ENCODE data around the gene MARCHF10. TPM values are rescaled to one million over a fixed set of nuclear protein-coding genes. Genes with fewer than 3 reads are reported as not detected.

The MARCHF10 gene
- total RNA-seq, 1 donor from 2014 or later: 5.1 TPM

DNA sequence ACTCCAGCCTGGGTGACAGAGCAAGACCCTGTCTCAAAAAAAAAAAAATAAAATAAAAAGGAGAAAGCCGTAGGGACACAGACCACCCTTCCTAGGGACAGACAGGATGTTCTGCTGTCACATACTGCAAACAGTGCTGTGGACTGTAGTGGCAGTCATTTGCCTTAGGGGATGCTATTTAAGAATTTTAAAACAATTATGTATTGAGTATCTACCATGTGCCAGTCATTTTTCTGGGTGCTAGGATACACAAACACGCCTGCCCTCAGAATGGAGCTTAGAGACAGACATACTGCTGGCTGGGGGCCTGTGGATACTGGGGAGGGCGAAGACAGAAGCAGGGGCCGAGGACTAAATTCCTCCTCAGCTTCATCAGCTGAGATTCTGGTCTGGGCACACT, 135.2 kb downstream of the MARCHF10 start:
- H3K9me3 ChIP-seq: no peaks in the 10 kb centered on the region
- peak; percentile 13 for DNase-seq
- no peak overlapping the region for H3K27ac ChIP-seq
- H3K4me3 ChIP-seq: no peak overlapping the region
- intact Hi-C loops (cut with DNase I): no loop called here
- peaks cover 52% of the 10 kb centered on the region for H3K36me3 ChIP-seq
- no peaks in the 10 kb centered on the region for H3K27me3 ChIP-seq (ENCODE audit: low read depth)
- no peaks in the 10 kb centered on the region for H3K4me1 ChIP-seq
- no peak for ATAC-seq
- TF ChIP-seq, protein P1, sequence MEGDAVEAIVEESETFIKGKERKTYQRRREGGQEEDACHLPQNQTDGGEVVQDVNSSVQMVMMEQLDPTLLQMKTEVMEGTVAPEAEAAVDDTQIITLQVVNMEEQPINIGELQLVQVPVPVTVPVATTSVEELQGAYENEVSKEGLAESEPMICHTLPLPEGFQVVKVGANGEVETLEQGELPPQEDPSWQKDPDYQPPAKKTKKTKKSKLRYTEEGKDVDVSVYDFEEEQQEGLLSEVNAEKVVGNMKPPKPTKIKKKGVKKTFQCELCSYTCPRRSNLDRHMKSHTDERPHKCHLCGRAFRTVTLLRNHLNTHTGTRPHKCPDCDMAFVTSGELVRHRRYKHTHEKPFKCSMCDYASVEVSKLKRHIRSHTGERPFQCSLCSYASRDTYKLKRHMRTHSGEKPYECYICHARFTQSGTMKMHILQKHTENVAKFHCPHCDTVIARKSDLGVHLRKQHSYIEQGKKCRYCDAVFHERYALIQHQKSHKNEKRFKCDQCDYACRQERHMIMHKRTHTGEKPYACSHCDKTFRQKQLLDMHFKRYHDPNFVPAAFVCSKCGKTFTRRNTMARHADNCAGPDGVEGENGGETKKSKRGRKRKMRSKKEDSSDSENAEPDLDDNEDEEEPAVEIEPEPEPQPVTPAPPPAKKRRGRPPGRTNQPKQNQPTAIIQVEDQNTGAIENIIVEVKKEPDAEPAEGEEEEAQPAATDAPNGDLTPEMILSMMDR (IDR thresholded peaks at IDR 0.05): no peak

DNA sequence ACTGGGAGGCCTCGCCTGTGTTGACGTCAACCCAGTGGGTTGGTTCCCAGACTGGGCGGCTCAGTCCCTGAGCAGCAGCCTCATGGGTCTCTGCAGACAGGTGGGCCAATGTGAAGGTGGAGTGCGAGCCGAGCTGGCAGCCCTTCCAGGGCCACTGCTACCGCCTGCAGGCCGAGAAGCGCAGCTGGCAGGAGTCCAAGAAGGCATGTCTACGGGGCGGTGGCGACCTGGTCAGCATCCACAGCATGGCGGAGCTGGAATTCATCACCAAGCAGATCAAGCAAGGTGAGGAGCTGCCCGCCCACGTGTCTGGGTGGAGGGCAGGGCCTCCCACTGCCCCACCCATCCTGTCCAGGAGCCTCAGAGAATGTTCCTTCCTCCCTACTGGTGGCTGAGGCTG, 136.6 kb downstream of the MARCHF10 start:
- DNase-seq (peak; percentile 55), ATAC-seq (peak in 1 of 2 donors; percentile 9)
- no peaks in the 10 kb centered on the region for H3K9me3 ChIP-seq
- peaks cover 45% of the 10 kb centered on the region for H3K36me3 ChIP-seq
- intact Hi-C loops (cut with DNase I): no loop called here
- H3K27ac ChIP-seq: no peak overlapping the region
- TF ChIP-seq, protein P1 (IDR thresholded peaks at IDR 0.05): no peak
- H3K27me3 ChIP-seq (ENCODE audit: low read depth): no peaks in the 10 kb centered on the region
- no peak overlapping the region for H3K4me3 ChIP-seq
- H3K4me1 ChIP-seq: no peaks in the 10 kb centered on the region

DNA sequence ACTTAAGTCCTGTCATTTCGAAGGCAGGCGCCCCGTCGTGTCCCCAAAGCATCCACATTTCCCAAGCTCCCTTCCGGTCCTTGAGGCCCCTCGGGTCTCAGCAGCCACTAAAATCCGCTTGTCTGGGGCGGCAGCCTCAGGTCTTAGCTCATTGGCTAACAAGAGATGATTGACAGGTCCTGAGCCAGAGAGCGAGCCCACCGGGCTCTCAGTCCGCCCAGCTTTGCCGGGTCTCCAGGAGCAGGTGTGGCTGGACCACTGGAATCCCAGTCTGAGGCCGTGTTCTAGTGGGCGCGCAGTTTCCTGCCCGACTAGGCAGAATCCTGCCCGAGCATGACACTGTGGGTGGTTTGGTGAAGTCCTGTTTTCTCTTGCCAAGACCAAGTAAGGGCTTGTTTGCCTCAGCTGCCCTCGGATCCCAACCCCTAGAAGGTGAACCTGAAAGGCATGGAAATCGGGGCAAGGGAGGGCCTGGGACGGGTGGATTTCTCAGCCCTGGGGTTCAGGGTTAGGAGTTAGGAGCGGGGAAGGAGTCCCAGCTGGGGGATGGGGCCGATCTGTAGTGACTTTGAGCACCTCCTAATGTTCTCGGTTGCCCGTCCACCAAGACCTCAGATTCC, 137.8 kb downstream of the MARCHF10 start:
- H3K9me3 ChIP-seq: no peaks in the 10 kb centered on the region
- no peaks in the 10 kb centered on the region for H3K4me1 ChIP-seq
- TF ChIP-seq, protein P1 (IDR thresholded peaks at IDR 0.05): no peak
- H3K36me3 ChIP-seq: peaks cover 39% of the 10 kb centered on the region
- H3K4me3 ChIP-seq: no peak overlapping the region
- H3K27ac ChIP-seq: no peak overlapping the region
- no peaks in the 10 kb centered on the region for H3K27me3 ChIP-seq (ENCODE audit: low read depth)
- intact Hi-C loops (cut with DNase I): no loop called here
- ATAC-seq: no peak
- peak; percentile 44 for DNase-seq

DNA sequence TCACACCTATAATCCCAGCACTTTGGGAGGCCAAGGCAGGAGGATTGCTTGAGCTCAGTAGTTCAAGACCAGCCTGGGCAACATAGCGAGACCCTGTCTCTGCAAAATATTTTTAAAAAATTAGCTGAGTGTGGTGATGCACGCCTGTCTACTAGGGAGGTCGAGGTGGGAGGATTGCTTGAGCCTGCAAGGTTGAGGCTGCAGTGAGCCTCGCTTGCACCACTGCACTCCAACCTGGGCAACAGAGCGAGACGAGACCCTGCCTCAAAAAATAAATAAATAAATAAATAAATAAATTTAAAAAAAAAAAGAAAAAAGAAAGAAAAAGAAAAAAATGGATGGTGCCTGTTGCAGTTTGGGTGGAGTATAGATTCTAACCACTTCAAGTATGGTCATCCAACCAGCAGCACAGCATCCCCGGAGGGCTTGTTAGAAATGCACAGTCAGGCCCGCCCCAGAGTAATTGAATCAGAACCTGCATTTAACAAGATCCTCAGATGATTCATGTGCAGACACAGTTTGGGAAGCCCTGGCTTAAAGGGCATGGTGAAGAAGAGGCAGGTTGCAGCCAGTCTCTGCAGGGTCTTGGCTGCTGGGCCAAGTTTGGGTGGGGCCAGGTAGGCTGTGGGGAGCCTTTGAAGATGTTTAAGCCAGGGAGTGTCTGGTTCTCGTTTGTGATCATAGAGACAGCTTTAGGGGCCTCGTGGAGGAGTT, 139.9 kb downstream of the MARCHF10 start:
- TF ChIP-seq, protein P1 (IDR thresholded peaks at IDR 0.05): no peak
- DNase-seq (peak; percentile 14), ATAC-seq (no peak)
- no peaks in the 10 kb centered on the region for H3K9me3 ChIP-seq
- no peak overlapping the region for H3K27ac ChIP-seq
- H3K27me3 ChIP-seq (ENCODE audit: low read depth): no peaks in the 10 kb centered on the region
- no peak overlapping the region for H3K4me3 ChIP-seq
- intact Hi-C loops (cut with DNase I): no loop called here
- no peaks in the 10 kb centered on the region for H3K4me1 ChIP-seq
- H3K36me3 ChIP-seq: peaks cover 34% of the 10 kb centered on the region

DNA sequence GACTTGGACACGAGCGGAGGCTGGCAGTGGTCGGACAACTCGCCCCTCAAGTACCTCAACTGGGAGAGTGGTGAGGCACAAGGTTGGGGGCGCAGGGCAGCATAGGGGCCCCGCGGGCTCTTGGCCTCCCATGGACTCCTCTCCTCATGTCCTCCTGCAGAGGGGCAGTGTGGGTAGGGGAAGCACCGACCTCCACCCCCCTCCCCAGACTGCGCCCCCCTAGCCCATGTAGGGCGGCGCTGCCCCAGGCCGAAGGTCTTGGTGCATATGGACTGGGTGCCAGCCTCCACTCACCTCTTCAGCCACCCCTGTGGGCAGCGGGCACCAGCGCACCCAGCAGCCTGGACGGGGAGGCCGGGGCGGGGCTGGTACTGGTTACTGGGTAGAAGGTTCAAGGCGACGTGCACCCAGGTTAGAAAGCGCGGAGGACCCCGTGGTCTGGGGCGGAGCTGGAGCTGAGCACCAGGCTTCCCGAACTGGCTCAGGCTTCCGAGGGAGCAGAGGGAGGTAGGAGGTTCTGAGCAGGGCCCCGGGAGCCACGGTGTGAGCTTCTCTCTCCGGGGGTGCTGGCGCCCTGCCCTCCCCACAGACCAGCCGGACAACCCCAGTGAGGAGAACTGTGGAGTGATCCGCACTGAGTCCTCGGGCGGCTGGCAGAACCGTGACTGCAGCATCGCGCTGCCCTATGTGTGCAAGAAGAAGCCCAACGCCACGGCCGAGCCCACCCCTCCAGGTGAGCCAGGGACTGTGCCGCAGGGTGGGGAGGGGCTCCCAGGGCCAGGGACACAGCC, 141.1 kb downstream of the MARCHF10 start:
- Histone ChIP-seq H3K4me3 (no peak overlapping the region), H3K27me3 (ENCODE audit: low read depth) (no peaks in the 10 kb centered on the region), H3K36me3 (peaks cover 28% of the 10 kb centered on the region), H3K27ac (no peak overlapping the region), H3K9me3 (no peaks in the 10 kb centered on the region), H3K4me1 (no peaks in the 10 kb centered on the region)
- ATAC-seq (no peak), DNase-seq (peak; percentile 47)
- intact Hi-C loops (cut with DNase I): no loop called here
- TF ChIP-seq, protein P1 (IDR thresholded peaks at IDR 0.05): no peak
